ENCODE data around the gene BHLHE23.

The BHLHE23 gene

DNA sequence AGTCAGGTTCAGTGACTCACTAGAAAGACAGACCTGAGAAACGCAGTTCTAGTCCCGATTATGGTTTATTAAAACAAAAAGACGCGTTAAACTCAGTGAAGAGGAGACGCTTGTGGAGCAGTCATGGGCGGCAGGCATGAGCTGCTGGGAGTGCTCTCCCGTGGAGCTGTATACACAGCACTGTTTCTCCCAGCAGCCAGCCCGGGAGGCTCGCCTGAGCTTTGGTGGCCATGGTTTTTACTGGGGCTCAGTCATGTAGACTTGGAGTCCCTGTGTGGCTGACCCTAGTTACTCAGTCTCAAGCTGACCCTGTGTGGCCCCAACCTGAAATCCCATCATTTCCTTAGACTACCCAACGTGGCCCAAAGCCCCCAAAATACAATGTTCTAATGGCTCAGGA lies 41.2 kb upstream of the BHLHE23 start:
- TF ChIP-seq CTCF (IDR thresholded peaks at IDR 0.05; ENCODE audit: low read length, missing control alignments) = no peak

GRCh38 chr20:63047267-63047666 lies 40.5 kb upstream of the BHLHE23 start:
- no peak for DNase-seq (ENCODE audit: low read depth)
- H3K4me3 ChIP-seq (replicated peaks; ENCODE audit: low read depth, low read length) = no peak overlapping the region
- TF ChIP-seq CTCF (IDR thresholded peaks at IDR 0.05; ENCODE audit: low read length, missing control alignments) = no peak

More for the DNA sequence above, 41.2 kb upstream of the BHLHE23 start:
- DNase-seq (ENCODE audit: low read depth) = no peak
- no peak overlapping the region for H3K4me3 ChIP-seq (replicated peaks; ENCODE audit: low read depth, low read length)

GRCh38 chr20:63046841-63047240 lies 40.1 kb upstream of the BHLHE23 start:
- no peak overlapping the region for H3K4me3 ChIP-seq (replicated peaks; ENCODE audit: low read depth, low read length)
- no peak for DNase-seq (ENCODE audit: low read depth)
- no peak for TF ChIP-seq CTCF (IDR thresholded peaks at IDR 0.05; ENCODE audit: low read length, missing control alignments)

- no peak overlapping the region for H3K4me3 ChIP-seq (replicated peaks; ENCODE audit: low read depth, low read length)
- DNase-seq (ENCODE audit: low read depth) = no peak
- no peak for TF ChIP-seq CTCF (IDR thresholded peaks at IDR 0.05; ENCODE audit: low read length, missing control alignments)
Observed at GRCh38 chr20:63045991-63046390, 39.2 kb upstream of the BHLHE23 start.

DNA sequence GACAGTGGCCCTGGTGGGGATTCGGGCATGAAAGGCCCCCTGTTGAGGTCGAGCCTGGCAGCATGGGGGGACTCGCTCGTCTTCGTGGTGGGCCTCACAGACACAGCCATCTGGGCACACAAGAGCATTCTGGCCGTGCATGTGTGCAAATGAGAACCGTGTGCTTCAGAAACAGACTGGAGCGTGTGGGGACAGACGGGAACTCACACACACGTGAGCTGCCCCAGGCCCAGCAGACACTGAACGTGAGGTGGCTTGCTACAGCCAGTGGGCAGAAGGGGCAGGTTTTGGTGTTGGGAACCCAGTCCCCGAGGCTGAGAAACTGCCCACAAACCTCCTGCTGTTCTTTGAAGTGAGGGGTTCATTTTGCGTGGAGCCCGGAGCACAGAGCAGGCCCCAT lies 38.6 kb upstream of the BHLHE23 start:
- no peak for DNase-seq (ENCODE audit: low read depth)
- TF ChIP-seq CTCF (IDR thresholded peaks at IDR 0.05; ENCODE audit: low read length, missing control alignments) = no peak
- no peak overlapping the region for H3K4me3 ChIP-seq (replicated peaks; ENCODE audit: low read depth, low read length)

GRCh38 chr20:63044605-63045004 lies 37.8 kb upstream of the BHLHE23 start:
- no peak overlapping the region for H3K4me3 ChIP-seq (replicated peaks; ENCODE audit: low read depth, low read length)
- no peak for TF ChIP-seq CTCF (IDR thresholded peaks at IDR 0.05; ENCODE audit: low read length, missing control alignments)
- DNase-seq (ENCODE audit: low read depth) = no peak

GRCh38 chr20:63044204-63044600 lies 37.4 kb upstream of the BHLHE23 start:
- DNase-seq (ENCODE audit: low read depth) = no peak
- H3K4me3 ChIP-seq (replicated peaks; ENCODE audit: low read depth, low read length) = no peak overlapping the region
- TF ChIP-seq CTCF (IDR thresholded peaks at IDR 0.05; ENCODE audit: low read length, missing control alignments) = no peak

All from fibroblast of pulmonary artery (primary cell).